Chondrocyte (in vitro differentiated cells): ENCODE measurements around the gene NSD1. TPM values are rescaled to one million over a fixed set of nuclear protein-coding genes. Genes with fewer than 3 reads are reported as not detected.

Source experiments
- DNase-seq: peaks from one replicate; pipeline ENCODE4 v3.0.0; 2021; ENCODE audit warnings: mixed read lengths, low spot score
- H3K27ac Mint-ChIP-seq: one replicate; pipeline ENCODE4 v1.8.0; 2021; ENCODE audit warnings: mild to moderate bottlenecking, moderate library complexity, mixed read lengths; ENCODE audit not compliant: unreplicated experiment
- H3K27me3 Mint-ChIP-seq: 2 replicates; pipeline ENCODE4 v1.8.0; 2021; ENCODE audit warnings: low read depth, mixed read lengths
- H3K36me3 Mint-ChIP-seq: 2 replicates; pipeline ENCODE4 v1.8.0; 2021; ENCODE audit warnings: low read depth, mixed read lengths
- H3K4me1 Mint-ChIP-seq: 2 replicates; pipeline ENCODE4 v1.8.0; 2021; ENCODE audit warnings: low read depth, mild to moderate bottlenecking, mixed read lengths
- H3K4me3 Mint-ChIP-seq: one replicate; pipeline ENCODE4 v1.8.0; 2021; ENCODE audit warnings: mild to moderate bottlenecking, moderate library complexity, mixed read lengths; ENCODE audit not compliant: unreplicated experiment
- H3K9me3 Mint-ChIP-seq: 2 replicates; pipeline ENCODE4 v1.8.0; 2021; ENCODE audit warnings: low read depth, mixed read lengths
- total RNA-seq: library from RNA; stranded (reverse); gene quantifications from 3 replicates; pipeline ENCODE4 v1.2.1, GENCODE V29; 2021
- TF ChIP-seq, protein P1 (sequence below): fragments of 200-600 bp; sonication (generic); IDR thresholded peaks from 2 replicates; pipeline ENCODE4 v1.5.0; 2021; ENCODE audit warnings: antibody characterized with exemption, mild to moderate bottlenecking, moderate library complexity

The NSD1 gene
- total RNA-seq, 1 donor from 2014 or later, result 67.3 TPM

DNA sequence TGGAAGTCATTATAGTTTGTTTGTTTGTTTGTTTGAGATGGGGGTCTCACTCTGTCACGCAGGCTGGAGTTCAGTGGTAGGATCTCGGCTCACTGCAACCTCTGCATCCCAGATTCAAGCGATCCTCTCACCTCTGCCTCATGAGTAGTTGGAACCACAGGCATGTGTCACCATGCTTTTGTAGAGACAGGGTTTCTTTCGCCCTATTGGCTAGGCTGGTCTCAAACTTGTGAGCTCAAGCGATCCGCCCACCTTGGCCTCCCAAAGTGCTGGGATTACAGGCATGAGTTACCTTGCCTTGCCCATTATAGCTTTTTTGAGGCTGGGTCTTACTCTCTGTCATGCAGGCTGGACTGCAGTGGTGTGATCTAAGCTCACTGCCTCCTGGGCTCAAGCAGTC, 28.8 kb downstream of the NSD1 start:
- Mint-ChIP-seq H3K4me3 (no peak overlapping the region), H3K4me1 (peaks cover 11% of the 10 kb centered on the region), H3K9me3 (no peaks in the 10 kb centered on the region), H3K27me3 (no peaks in the 10 kb centered on the region), H3K36me3 (peaks cover 4% of the 10 kb centered on the region), H3K27ac (no peak overlapping the region)
- no peak for DNase-seq
- TF ChIP-seq, protein P1, sequence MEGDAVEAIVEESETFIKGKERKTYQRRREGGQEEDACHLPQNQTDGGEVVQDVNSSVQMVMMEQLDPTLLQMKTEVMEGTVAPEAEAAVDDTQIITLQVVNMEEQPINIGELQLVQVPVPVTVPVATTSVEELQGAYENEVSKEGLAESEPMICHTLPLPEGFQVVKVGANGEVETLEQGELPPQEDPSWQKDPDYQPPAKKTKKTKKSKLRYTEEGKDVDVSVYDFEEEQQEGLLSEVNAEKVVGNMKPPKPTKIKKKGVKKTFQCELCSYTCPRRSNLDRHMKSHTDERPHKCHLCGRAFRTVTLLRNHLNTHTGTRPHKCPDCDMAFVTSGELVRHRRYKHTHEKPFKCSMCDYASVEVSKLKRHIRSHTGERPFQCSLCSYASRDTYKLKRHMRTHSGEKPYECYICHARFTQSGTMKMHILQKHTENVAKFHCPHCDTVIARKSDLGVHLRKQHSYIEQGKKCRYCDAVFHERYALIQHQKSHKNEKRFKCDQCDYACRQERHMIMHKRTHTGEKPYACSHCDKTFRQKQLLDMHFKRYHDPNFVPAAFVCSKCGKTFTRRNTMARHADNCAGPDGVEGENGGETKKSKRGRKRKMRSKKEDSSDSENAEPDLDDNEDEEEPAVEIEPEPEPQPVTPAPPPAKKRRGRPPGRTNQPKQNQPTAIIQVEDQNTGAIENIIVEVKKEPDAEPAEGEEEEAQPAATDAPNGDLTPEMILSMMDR, result no peak

DNA sequence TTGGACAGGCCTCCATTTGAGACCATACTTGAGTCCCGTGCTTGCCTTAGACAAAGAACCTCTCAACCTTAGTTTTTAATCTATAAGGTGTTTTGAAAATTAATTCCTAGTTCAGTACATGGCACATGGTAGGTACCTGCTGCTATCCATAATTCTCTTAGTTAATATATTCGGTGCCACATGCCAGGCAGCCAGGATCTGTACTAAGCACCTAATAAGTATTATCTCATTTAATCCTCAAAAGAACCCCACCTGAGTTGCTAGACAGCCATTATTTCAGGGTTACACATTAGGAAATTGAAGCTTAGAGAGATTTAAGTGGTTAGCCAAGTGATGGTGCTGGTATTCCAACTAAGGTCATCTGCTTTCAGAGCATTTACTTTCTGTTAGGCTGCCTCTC, 29.9 kb downstream of the NSD1 start:
- DNase-seq, result no peak
- no peaks in the 10 kb centered on the region for H3K27me3 Mint-ChIP-seq
- TF ChIP-seq, protein P1, result no peak
- peaks cover 2% of the 10 kb centered on the region for H3K36me3 Mint-ChIP-seq
- H3K4me3 Mint-ChIP-seq, result no peak overlapping the region
- peaks cover 2% of the 10 kb centered on the region for H3K4me1 Mint-ChIP-seq
- H3K9me3 Mint-ChIP-seq, result no peaks in the 10 kb centered on the region
- H3K27ac Mint-ChIP-seq, result no peak overlapping the region

DNA sequence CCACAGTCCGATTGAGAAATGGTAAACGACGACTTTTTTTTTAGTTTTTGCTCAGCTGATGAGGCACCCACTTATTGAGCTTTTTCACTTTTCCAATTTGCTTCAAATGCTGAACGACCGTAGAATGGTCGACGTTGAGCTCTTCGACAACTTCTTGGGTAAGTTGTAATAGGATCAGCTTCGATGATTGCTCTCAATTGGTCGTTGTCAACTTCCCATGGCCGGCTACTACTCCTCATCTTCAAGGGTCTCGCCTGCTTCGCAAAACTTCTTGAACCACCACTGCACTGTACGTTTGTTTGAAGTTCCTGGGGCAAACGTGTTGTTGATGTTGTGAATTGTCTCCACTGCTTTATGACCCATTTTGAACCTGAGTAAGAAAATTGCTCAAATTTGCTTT, 35.7 kb downstream of the NSD1 start:
- Mint-ChIP-seq H3K36me3 (peaks cover 2% of the 10 kb centered on the region), H3K27ac (no peak overlapping the region), H3K9me3 (no peaks in the 10 kb centered on the region), H3K27me3 (no peaks in the 10 kb centered on the region), H3K4me3 (no peak overlapping the region), H3K4me1 (peaks cover 8% of the 10 kb centered on the region)
- DNase-seq, result no peak
- TF ChIP-seq, protein P1, result no peak

DNA sequence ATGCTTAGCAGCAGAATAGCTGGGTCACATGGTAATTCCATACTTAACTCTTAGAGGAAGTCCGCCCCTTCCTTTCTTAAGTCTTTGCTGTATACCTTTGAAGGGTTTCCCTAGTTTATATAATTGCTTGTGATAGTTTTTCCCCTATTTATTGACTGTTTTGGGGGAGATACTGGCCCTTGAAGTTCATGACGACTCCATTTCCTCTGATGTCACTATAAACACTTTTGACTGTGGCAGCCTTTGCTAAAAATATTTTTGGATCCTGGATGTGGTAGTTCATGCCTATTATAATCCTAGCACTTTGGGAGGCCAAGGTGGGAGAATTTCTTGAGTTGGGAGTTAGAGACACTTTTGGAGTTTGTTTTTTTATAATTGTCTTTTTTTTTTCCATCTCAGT, 38.4 kb downstream of the NSD1 start:
- DNase-seq, result no peak
- Mint-ChIP-seq H3K36me3 (no peaks in the 10 kb centered on the region), H3K9me3 (no peaks in the 10 kb centered on the region), H3K27ac (peak overlapping the region; percentile 15), H3K4me1 (peaks cover 12% of the 10 kb centered on the region), H3K27me3 (no peaks in the 10 kb centered on the region), H3K4me3 (no peak overlapping the region)
- TF ChIP-seq, protein P1, result no peak

DNA sequence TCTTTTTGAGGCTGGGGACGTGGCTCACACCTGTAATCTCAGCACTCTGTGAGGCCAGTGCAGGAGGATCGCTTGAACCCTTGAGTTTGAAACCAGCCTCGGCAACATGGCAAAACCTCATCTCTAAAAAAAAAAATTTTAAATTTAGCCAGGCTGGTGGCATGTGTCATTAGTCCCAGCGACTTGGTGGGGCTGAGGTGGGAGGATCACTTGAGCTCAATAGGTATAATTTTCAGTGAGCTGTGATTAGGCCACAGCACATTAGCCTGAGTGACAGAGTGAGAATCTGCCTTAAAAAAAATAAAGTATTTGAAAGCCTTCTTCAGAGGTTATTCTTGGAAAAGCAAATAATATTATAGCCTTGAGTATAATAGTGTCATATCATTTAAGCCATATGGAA, 41.8 kb downstream of the NSD1 start:
- Mint-ChIP-seq H3K4me3 (no peak overlapping the region), H3K36me3 (no peaks in the 10 kb centered on the region), H3K4me1 (peaks cover 17% of the 10 kb centered on the region), H3K27me3 (no peaks in the 10 kb centered on the region), H3K9me3 (no peaks in the 10 kb centered on the region), H3K27ac (no peak overlapping the region)
- TF ChIP-seq, protein P1, result no peak
- DNase-seq, result no peak
